Adrenal gland (tissue), 5 donors: Measurements from ENCODE around the gene FN3K.

Experiments used
- CTCF ChIP-seq, 6 experiments: fragments of 450-650 bp in 4 of 6; fragments of 200-600 bp in 2 of 6; sonication (generic) in 1 of 6; IDR thresholded peaks; 1 replicate in 5 of 6; 2 replicates in 1 of 6; pipeline versions ENCODE4 v1.5.1 to v1.8.0; 2016 to 2021; ENCODE audit warnings: antibody characterized with exemption in 6 of 6, mild to moderate bottlenecking in 2 of 6, moderate library complexity in 1 of 6
- POLR2A ChIP-seq, 2 donors: fragments of 450-650 bp; IDR thresholded peaks; one replicate each; pipeline ENCODE4 v1.6.1; 2017; ENCODE audit warnings: antibody characterized with exemption in 2 of 2, mild to moderate bottlenecking in 2 of 2, moderate library complexity in 1 of 2
- donor health status: DM: no; HTN: no; CAD: no.

- TF ChIP-seq CTCF (IDR thresholded peaks at IDR 0.05) (no peak), POLR2A (IDR thresholded peaks at IDR 0.05) (no peak)
Measured at GRCh38 chr17:82709024-82709675, 26.3 kb upstream of the FN3K start.
